Upper lobe of left lung (tissue), 6 donors: ENCODE data around the gene PPFIA2. TPM values are rescaled to one million over a fixed set of nuclear protein-coding genes. Genes with fewer than 3 reads are reported as not detected.

Source experiments
- ATAC-seq, 2 donors: fragments of 200-7000 bp; cut with Tn5 transposase; one replicate each; pipeline ENCODE4 v1.9.1; 2022; ENCODE audit warnings: mild to moderate bottlenecking in 2 of 2, moderate library complexity in 2 of 2; ENCODE audit not compliant: low FRiP score in 2 of 2
- DNase-seq, 2 donors: peaks; one replicate each; pipeline ENCODE4 v3.0.0-alpha.2; 2019 to 2020
- H3K27ac ChIP-seq, 4 donors: fragments of 200-600 bp; sonication (generic); one replicate each; pipeline ENCODE4 v1.5.1; 2016 to 2019
- H3K27me3 ChIP-seq, 4 donors: fragments of 200-600 bp; sonication (generic); one replicate each; pipeline ENCODE4 v1.5.1; 2017 to 2019
- H3K36me3 ChIP-seq, 4 donors: fragments of 200-600 bp; sonication (generic); one replicate each; pipeline ENCODE4 v1.5.1; 2016 to 2019
- H3K4me1 ChIP-seq, 4 donors: fragments of 200-600 bp; sonication (generic); one replicate each; pipeline ENCODE4 v1.5.1; 2018 to 2019
- H3K4me3 ChIP-seq, 4 donors: fragments of 200-600 bp; sonication (generic); one replicate each; pipeline ENCODE4 v1.5.1; 2017 to 2019; ENCODE audit warnings: mild to moderate bottlenecking in 2 of 4, moderate library complexity in 1 of 4
- H3K9me3 ChIP-seq, 4 donors: fragments of 200-600 bp; sonication (generic); one replicate each; pipeline ENCODE4 v1.5.1; 2018 to 2019
- CTCF ChIP-seq, 6 experiments: fragments of 450-650 bp in 4 of 6; fragments of 200-600 bp in 2 of 6; sonication (generic) in 2 of 6; IDR thresholded peaks; one replicate each; pipeline ENCODE4 v1.5.1; 2016 to 2019; ENCODE audit warnings: antibody characterized with exemption in 6 of 6
- EP300 ChIP-seq, 4 donors: sonication (generic); formaldehyde crosslinking; IDR thresholded peaks; one replicate each; pipeline ENCODE4 v1.5.1; 2017; ENCODE audit warnings: antibody characterized with exemption in 4 of 4, control low read depth in 2 of 4
- POLR2A ChIP-seq, 4 donors: fragments of 450-650 bp; IDR thresholded peaks; one replicate each; pipeline ENCODE4 v1.5.1; 2016 to 2017; ENCODE audit warnings: antibody characterized with exemption in 4 of 4, mild to moderate bottlenecking in 2 of 4
- POLR2AphosphoS5 ChIP-seq, 2 donors: sonication (generic); formaldehyde crosslinking; IDR thresholded peaks; one replicate each; pipeline ENCODE4 v1.5.1; 2017; ENCODE audit warnings: antibody characterized with exemption in 2 of 2
- WGBS, 2 donors: methylation state at CpG; one replicate each; pipeline ENCODE4 v1.1.5; 2017 to 2018; 5-methylcytosine and 5-hydroxymethylcytosine counted together
- total RNA-seq, 6 donors: library from RNA; depleted of rRNA in 4 of 6; stranded (reverse); fragments of >200 nt in 4 of 6; gene quantifications; one replicate each; pipeline versions ENCODE4 v1.1.0 to v1.2.1, GENCODE V29; 2016 to 2021
- donor health status: DM: no; HTN: no; CAD: no; lungs with moderate emphysema.
- donor health status: DM: no; HTN: yes; CAD: no; lungs with severe emphysema.

The PPFIA2 gene
- total RNA-seq, 6 donors from 2014 or later, result 1.3 to 7.3 (median 2.6) TPM

- no peak for DNase-seq
- Histone ChIP-seq H3K36me3 (no peaks in the 10 kb centered on the region), H3K9me3 (no peaks in the 10 kb centered on the region), H3K27me3 (no peaks in the 10 kb centered on the region), H3K4me3 (no peak overlapping the region), H3K4me1 (no peaks in the 10 kb centered on the region), H3K27ac (no peak overlapping the region)
- TF ChIP-seq POLR2A (IDR thresholded peaks at IDR 0.05) (no peak), POLR2AphosphoS5 (IDR thresholded peaks at IDR 0.05) (no peak), EP300 (IDR thresholded peaks at IDR 0.05) (no peak), CTCF (IDR thresholded peaks at IDR 0.05) (no peak)
- 89 to 91% methylated on average over 5 of the region's 5 CpGs for WGBS, 2 donors
- no peak for ATAC-seq
Observed at GRCh38 chr12:81546811-81547210, 212.3 kb downstream of the PPFIA2 start.

- no peak overlapping the region for H3K27ac ChIP-seq
- ATAC-seq, result no peak
- DNase-seq, result no peak
- H3K27me3 ChIP-seq, result no peaks in the 10 kb centered on the region
- no peaks in the 10 kb centered on the region for H3K9me3 ChIP-seq
- WGBS, 2 donors, result 63 to 69% methylated on average over 4 of the region's 4 CpGs
- no peaks in the 10 kb centered on the region for H3K4me1 ChIP-seq
- H3K36me3 ChIP-seq, result no peaks in the 10 kb centered on the region
- no peak for TF ChIP-seq POLR2AphosphoS5 (IDR thresholded peaks at IDR 0.05)
- no peak for TF ChIP-seq CTCF (IDR thresholded peaks at IDR 0.05)
- no peak overlapping the region for H3K4me3 ChIP-seq
Observed at GRCh38 chr12:81543621-81544139, 215.5 kb downstream of the PPFIA2 start.

- no peaks in the 10 kb centered on the region for H3K4me1 ChIP-seq
- TF ChIP-seq POLR2A (IDR thresholded peaks at IDR 0.05) (no peak), CTCF (IDR thresholded peaks at IDR 0.05) (no peak), EP300 (IDR thresholded peaks at IDR 0.05) (no peak), POLR2AphosphoS5 (IDR thresholded peaks at IDR 0.05) (no peak)
- WGBS, 2 donors, result 80 to 81% methylated on average over 4 of the region's 4 CpGs
- no peak for DNase-seq
- ATAC-seq, result no peak
- H3K36me3 ChIP-seq, result no peaks in the 10 kb centered on the region
- no peaks in the 10 kb centered on the region for H3K27me3 ChIP-seq
- no peaks in the 10 kb centered on the region for H3K9me3 ChIP-seq
- no peak overlapping the region for H3K4me3 ChIP-seq
- H3K27ac ChIP-seq, result no peak overlapping the region
Observed at GRCh38 chr12:81542065-81543010, 216.8 kb downstream of the PPFIA2 start.

GRCh38 chr12:81541121-81541520, 218.0 kb downstream of the PPFIA2 start:
- Histone ChIP-seq H3K36me3 (no peaks in the 10 kb centered on the region), H3K9me3 (no peaks in the 10 kb centered on the region), H3K4me1 (no peaks in the 10 kb centered on the region), H3K27ac (no peak overlapping the region), H3K4me3 (no peak overlapping the region), H3K27me3 (no peaks in the 10 kb centered on the region)
- DNase-seq, result no peak
- TF ChIP-seq CTCF (IDR thresholded peaks at IDR 0.05), result no peak
- no peak for TF ChIP-seq POLR2AphosphoS5 (IDR thresholded peaks at IDR 0.05)
- no peak for TF ChIP-seq EP300 (IDR thresholded peaks at IDR 0.05)
- TF ChIP-seq POLR2A (IDR thresholded peaks at IDR 0.05), result no peak
- ATAC-seq, result no peak
